Measurements from ENCODE around the gene C1QTNF6.

Gene C1QTNF6

DNA sequence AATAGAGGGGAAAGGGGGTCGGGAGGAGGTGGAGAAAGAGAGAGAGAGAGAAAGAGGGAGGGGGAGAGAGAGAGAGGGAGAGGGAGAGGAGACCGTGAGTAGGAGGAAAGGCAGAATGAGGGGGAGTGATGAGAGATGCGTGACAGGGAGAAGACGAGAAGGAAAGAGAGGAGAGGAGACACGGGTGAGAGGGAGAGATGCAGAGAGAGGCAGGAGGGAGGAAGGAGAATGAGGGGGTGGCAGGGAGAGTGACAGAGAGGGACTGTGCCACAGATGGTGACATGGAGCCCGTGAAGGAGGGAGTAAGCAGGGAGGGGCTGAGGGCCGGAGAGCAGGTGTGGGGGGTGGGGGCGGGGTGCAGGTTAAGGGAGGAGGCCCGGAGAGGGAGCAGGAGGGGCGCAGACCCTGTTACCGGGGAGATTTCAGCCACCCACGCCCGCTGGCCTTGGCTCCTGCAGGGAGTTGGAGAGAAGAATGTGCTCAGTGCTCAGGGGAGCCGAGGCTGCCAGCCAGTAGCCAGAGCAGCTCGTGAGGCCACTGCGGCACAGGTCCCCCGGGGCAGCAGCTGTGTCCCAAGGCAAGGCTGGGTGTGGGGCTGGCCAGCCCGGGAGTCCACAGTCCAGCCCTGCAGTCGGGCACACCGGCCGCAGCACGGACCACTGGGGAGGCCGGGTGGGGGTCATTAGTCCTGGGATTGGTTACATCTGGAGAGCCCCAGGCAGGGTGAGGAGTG, 24.3 kb upstream of the C1QTNF6 start, which contains the start of gene SSTR3:
Gene SSTR3 (minus strand): TSS at position 304 of the 733 bp plus-strand sequence. CDS start 4,674 bp downstream, outside the sequence.
- H3K9me3 ChIP-seq (ENCODE audit: control insufficient read depth, insufficient read depth, low read depth, low read length) = no peaks in the 10 kb centered on the region
- peaks cover 8% of the 10 kb centered on the region for H3K4me1 ChIP-seq (ENCODE audit: control insufficient read depth, insufficient read depth, low read length)
- no peak within 1 kb of the TSS for H3K27ac ChIP-seq (ENCODE audit: low read depth, low read length)
- no peak within 1 kb of the TSS for H3K9ac ChIP-seq (ENCODE audit: low read length)
- no peaks in the 10 kb centered on the region for H3K27me3 ChIP-seq (ENCODE audit: control insufficient read depth, insufficient read depth, low read length)
- no peaks in the 10 kb centered on the region for H3K36me3 ChIP-seq (ENCODE audit: control insufficient read depth, insufficient read depth, low read length)
- 0 out of 2 replicates have a peak within 1 kb of the TSS, but pooled peaks have one; percentile 8 for H3K4me3 ChIP-seq (ENCODE audit: low read depth, low read length)

- Histone ChIP-seq H3K36me3 (ENCODE audit: control insufficient read depth, insufficient read depth, low read length) (no peaks in the 10 kb centered on the region), H3K4me1 (ENCODE audit: control insufficient read depth, insufficient read depth, low read length) (peaks cover 8% of the 10 kb centered on the region), H3K4me3 (ENCODE audit: low read depth, low read length) (no peak overlapping the region), H3K27me3 (ENCODE audit: control insufficient read depth, insufficient read depth, low read length) (no peaks in the 10 kb centered on the region), H3K9ac (ENCODE audit: low read length) (no peak overlapping the region), H3K27ac (ENCODE audit: low read depth, low read length) (no peak overlapping the region), H3K9me3 (ENCODE audit: control insufficient read depth, insufficient read depth, low read depth, low read length) (no peaks in the 10 kb centered on the region)
These were observed 23.8 kb upstream of the C1QTNF6 start for GRCh38 chr22:37211866-37212173.

- no peak overlapping the region for H3K27ac ChIP-seq (ENCODE audit: low read depth, low read length)
- peaks cover 8% of the 10 kb centered on the region for H3K4me1 ChIP-seq (ENCODE audit: control insufficient read depth, insufficient read depth, low read length)
- no peak overlapping the region for H3K9ac ChIP-seq (ENCODE audit: low read length)
- no peak overlapping the region for H3K4me3 ChIP-seq (ENCODE audit: low read depth, low read length)
- no peaks in the 10 kb centered on the region for H3K27me3 ChIP-seq (ENCODE audit: control insufficient read depth, insufficient read depth, low read length)
- H3K36me3 ChIP-seq (ENCODE audit: control insufficient read depth, insufficient read depth, low read length) = no peaks in the 10 kb centered on the region
- no peaks in the 10 kb centered on the region for H3K9me3 ChIP-seq (ENCODE audit: control insufficient read depth, insufficient read depth, low read depth, low read length)
These were observed 23.2 kb upstream of the C1QTNF6 start for GRCh38 chr22:37211075-37211865.

DNA sequence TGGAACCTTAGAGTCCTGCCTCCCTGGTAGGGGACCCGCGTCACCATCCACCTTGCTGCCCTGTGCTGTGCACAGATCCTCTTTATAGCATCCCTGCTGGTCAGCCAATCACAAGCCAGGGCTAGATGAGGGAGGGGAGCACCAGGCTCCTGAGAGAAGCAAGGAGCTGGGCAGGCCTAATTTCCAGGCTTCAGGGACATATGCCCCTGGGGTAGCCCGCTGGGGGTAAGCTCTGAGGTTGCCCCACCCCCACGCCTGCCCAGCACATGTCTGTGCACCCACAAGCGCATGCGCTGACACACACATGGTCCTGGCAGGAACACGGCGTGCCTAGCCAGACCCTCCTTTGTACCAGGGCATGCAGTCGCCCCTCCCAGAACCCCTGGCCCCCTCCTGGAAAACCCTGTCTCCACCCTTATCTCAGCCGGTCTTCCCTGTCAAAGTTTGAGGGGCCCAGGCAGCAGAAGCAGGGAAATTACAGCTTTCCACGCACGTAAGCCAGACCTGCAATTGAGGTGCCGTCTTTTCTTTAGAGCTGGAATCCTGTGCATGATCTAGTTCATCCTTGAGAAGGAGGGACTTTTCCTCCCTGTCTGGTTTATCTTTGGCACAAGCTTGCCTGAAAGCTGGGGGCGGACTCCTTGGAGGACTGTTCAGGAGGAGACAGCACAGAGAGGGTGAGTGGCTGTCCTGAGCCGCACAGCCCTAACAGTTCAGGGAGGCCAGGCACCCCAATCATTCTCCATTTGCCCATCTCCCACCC, 22.2 kb upstream of the C1QTNF6 start:
- no peak overlapping the region for H3K4me3 ChIP-seq (ENCODE audit: low read depth, low read length)
- H3K9ac ChIP-seq (ENCODE audit: low read length) = no peak overlapping the region
- H3K27me3 ChIP-seq (ENCODE audit: control insufficient read depth, insufficient read depth, low read length) = no peaks in the 10 kb centered on the region
- no peak overlapping the region for H3K27ac ChIP-seq (ENCODE audit: low read depth, low read length)
- no peaks in the 10 kb centered on the region for H3K36me3 ChIP-seq (ENCODE audit: control insufficient read depth, insufficient read depth, low read length)
- peaks cover 8% of the 10 kb centered on the region for H3K4me1 ChIP-seq (ENCODE audit: control insufficient read depth, insufficient read depth, low read length)
- H3K9me3 ChIP-seq (ENCODE audit: control insufficient read depth, insufficient read depth, low read depth, low read length) = no peaks in the 10 kb centered on the region

DNA sequence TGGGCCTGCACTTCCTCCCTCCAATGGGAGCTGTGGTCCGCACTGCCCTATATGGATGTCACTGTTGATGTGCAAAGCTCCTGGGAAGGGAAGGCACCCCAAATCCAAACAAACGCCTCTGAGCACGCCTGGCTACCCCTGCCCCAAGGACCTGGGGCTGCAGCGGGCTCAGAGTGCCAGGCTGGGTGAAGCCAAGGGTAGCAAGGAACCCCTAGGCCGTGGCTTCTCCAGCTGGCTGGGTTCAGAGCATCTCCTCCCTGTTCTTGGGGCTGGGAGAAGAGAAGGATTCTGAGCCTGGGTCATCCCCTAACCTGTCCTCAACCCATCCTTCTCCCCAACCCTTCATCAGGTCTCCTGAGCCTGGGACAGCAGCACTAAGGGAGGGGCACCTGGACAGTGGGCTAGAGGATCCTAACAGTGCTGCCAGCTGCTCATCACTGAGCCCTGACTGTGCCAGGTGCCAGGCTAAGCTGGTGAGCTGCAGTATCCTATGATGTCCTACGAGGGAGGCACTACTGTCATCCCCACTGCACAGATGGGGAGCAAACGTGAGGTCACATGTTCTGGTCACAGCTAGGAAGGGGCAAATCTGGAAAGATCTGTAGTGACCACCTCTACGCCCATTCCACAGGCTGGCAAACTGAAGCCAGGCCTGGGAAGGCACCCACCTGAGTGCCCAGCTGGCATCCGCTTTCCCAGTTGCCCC, 21.2 kb upstream of the C1QTNF6 start:
- Histone ChIP-seq H3K27ac (ENCODE audit: low read depth, low read length) (no peak overlapping the region), H3K4me1 (ENCODE audit: control insufficient read depth, insufficient read depth, low read length) (peaks cover 8% of the 10 kb centered on the region), H3K4me3 (ENCODE audit: low read depth, low read length) (no peak overlapping the region), H3K36me3 (ENCODE audit: control insufficient read depth, insufficient read depth, low read length) (no peaks in the 10 kb centered on the region), H3K27me3 (ENCODE audit: control insufficient read depth, insufficient read depth, low read length) (no peaks in the 10 kb centered on the region), H3K9me3 (ENCODE audit: control insufficient read depth, insufficient read depth, low read depth, low read length) (no peaks in the 10 kb centered on the region), H3K9ac (ENCODE audit: low read length) (no peak overlapping the region)

- Histone ChIP-seq H3K4me3 (ENCODE audit: low read depth, low read length) (no peak overlapping the region), H3K27ac (ENCODE audit: low read depth, low read length) (no peak overlapping the region), H3K36me3 (ENCODE audit: control insufficient read depth, insufficient read depth, low read length) (no peaks in the 10 kb centered on the region), H3K9me3 (ENCODE audit: control insufficient read depth, insufficient read depth, low read depth, low read length) (no peaks in the 10 kb centered on the region), H3K27me3 (ENCODE audit: control insufficient read depth, insufficient read depth, low read length) (no peaks in the 10 kb centered on the region), H3K4me1 (ENCODE audit: control insufficient read depth, insufficient read depth, low read length) (peaks cover 8% of the 10 kb centered on the region), H3K9ac (ENCODE audit: low read length) (no peak overlapping the region)
These were observed 20.5 kb upstream of the C1QTNF6 start for GRCh38 chr22:37208401-37209139.

- H3K9me3 ChIP-seq (ENCODE audit: control insufficient read depth, insufficient read depth, low read depth, low read length) = no peaks in the 10 kb centered on the region
- no peak overlapping the region for H3K4me3 ChIP-seq (ENCODE audit: low read depth, low read length)
- H3K9ac ChIP-seq (ENCODE audit: low read length) = no peak overlapping the region
- no peaks in the 10 kb centered on the region for H3K36me3 ChIP-seq (ENCODE audit: control insufficient read depth, insufficient read depth, low read length)
- no peaks in the 10 kb centered on the region for H3K27me3 ChIP-seq (ENCODE audit: control insufficient read depth, insufficient read depth, low read length)
- peaks cover 8% of the 10 kb centered on the region for H3K4me1 ChIP-seq (ENCODE audit: control insufficient read depth, insufficient read depth, low read length)
- H3K27ac ChIP-seq (ENCODE audit: low read depth, low read length) = no peak overlapping the region
These were observed 19.9 kb upstream of the C1QTNF6 start for GRCh38 chr22:37207981-37208380.

DNA sequence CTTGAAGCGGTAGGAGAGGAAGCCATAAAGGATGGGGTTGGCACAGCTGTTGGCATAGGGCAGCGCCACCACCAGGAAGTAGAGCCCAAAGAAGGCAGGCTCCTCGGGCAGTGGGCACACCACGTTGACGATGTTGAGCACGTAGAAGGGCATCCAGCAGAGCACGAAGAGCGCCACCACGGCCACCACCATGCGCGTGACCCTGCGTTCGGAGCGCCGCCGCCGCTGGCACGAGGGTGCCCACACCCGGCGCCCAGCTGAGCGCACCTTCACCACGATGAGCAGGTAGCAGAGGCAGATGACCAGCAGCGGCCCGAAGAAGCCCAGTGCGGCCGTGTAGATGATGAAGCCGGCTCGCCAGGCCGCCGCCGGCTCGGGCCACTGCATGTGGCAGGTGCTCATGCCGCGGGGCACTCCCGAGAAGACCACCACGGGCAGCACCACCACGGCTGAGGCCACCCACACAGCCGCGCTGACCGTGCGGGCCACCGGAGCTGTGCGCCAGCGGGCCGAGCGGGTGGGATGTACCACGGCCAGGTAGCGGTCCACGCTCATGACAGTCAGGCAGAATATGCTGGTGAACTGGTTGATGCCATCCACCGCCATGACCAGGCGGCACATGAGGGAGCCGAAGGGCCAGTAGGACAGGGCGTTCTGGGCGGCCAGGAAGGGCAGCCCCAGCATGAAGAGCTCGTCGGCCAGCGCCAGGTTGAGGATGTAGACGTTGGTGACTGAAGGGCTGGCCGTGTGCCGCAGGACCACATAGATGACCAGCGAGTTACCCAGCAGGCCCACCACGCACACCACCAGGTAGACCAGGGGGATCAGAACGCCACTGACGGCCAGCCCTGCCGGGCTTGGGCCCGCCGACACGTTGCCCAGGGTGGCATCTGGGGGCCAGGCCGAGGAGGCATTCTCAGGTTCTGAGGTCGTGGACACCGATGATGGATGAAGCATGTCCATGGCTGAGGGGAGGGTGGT, 19.1 kb upstream of the C1QTNF6 start:
- no peak overlapping the region for H3K27ac ChIP-seq (ENCODE audit: low read depth, low read length)
- H3K4me3 ChIP-seq (ENCODE audit: low read depth, low read length) = no peak overlapping the region
- no peaks in the 10 kb centered on the region for H3K9me3 ChIP-seq (ENCODE audit: control insufficient read depth, insufficient read depth, low read depth, low read length)
- H3K4me1 ChIP-seq (ENCODE audit: control insufficient read depth, insufficient read depth, low read length) = 0 out of 2 replicates have a peak, but pooled peaks cover 4% of the 10 kb centered on the region
- no peaks in the 10 kb centered on the region for H3K36me3 ChIP-seq (ENCODE audit: control insufficient read depth, insufficient read depth, low read length)
- H3K9ac ChIP-seq (ENCODE audit: low read length) = no peak overlapping the region
- no peaks in the 10 kb centered on the region for H3K27me3 ChIP-seq (ENCODE audit: control insufficient read depth, insufficient read depth, low read length)

DNA sequence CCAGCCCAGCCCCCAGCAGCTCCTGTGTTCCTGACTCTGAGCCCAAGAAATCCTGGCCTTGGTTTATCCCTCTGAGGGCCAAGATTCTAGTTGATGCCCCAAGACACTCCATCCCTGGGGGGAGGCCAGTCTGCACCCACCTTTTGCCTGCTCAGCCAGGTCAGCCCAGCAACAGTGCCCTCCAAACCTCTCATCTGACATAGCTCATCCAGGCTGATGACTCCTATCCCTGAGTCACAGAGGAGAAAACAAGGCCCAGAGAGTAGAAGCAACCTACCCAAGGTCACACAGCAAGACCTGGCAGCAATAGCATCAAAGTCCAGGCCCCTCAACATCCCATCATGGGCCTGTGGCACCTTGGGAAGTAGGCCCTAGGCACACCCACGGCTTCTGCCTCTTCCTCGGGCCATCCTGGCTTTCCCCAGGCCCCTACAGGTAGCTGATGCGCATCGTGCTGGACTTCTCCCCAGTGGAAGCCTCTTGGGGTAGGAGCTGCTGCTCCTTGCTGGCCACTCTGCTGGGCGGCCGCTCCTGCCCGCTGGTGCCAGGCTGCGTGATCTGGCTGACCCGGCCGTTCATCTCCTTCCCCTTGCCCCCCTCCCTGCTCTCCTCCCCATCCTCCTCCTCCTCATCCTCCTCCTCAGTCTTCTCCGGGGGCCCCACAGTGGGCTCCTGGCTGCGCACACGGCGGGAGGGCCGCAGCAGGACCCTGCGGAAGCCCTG, 18.2 kb upstream of the C1QTNF6 start:
- Histone ChIP-seq H3K4me1 (ENCODE audit: control insufficient read depth, insufficient read depth, low read length) (no peaks in the 10 kb centered on the region), H3K4me3 (ENCODE audit: low read depth, low read length) (no peak overlapping the region), H3K27ac (ENCODE audit: low read depth, low read length) (no peak overlapping the region), H3K9ac (ENCODE audit: low read length) (no peak overlapping the region), H3K9me3 (ENCODE audit: control insufficient read depth, insufficient read depth, low read depth, low read length) (no peaks in the 10 kb centered on the region), H3K27me3 (ENCODE audit: control insufficient read depth, insufficient read depth, low read length) (no peaks in the 10 kb centered on the region), H3K36me3 (ENCODE audit: control insufficient read depth, insufficient read depth, low read length) (no peaks in the 10 kb centered on the region)

All from HUES6 (cell line).